Skeletal muscle satellite cell (primary cell): ENCODE results near the gene SESN1.
A peak's percentile ranks its signal among the peaks of the same experiment; 100 is the strongest.

ENCODE experiments used
- H3K27me3 ChIP-seq: 2 replicates; pipeline ENCODE4 v1.7.0; 2013; ENCODE audit warnings: low read length; ENCODE audit not compliant: control insufficient read depth, insufficient read depth
- H3K36me3 ChIP-seq: 2 replicates; pipeline ENCODE4 v1.7.0; 2013; ENCODE audit warnings: mild to moderate bottlenecking, control low read depth, low read length; ENCODE audit not compliant: insufficient read depth
- H3K4me1 ChIP-seq: 2 replicates; pipeline ENCODE4 v1.7.0; 2013; ENCODE audit warnings: low read length; ENCODE audit not compliant: control insufficient read depth, insufficient read depth
- H3K4me2 ChIP-seq: 2 replicates; pipeline ENCODE4 v1.7.0; 2013; ENCODE audit warnings: mild to moderate bottlenecking, low read length
- H3K4me3 ChIP-seq: 2 replicates; pipeline ENCODE4 v1.7.0; 2013; ENCODE audit warnings: low read length
- H3K9ac ChIP-seq: 2 replicates; pipeline ENCODE4 v1.7.0; 2013; ENCODE audit warnings: mild to moderate bottlenecking, low read depth, low read length, moderate library complexity
- H3K9me3 ChIP-seq: replicated peaks from 2 replicates; pipeline ENCODE4 v1.7.0; 2013; ENCODE audit warnings: mild to moderate bottlenecking, control low read depth, low read length

SESN1 gene

GRCh38 chr6:109024368-109024767 lies 70.3 kb downstream of the SESN1 start:
- Histone ChIP-seq H3K4me1 (peaks cover 23% of the 10 kb centered on the region), H3K4me2 (peak overlapping the region; percentile 54), H3K9me3 (no peaks in the 10 kb centered on the region), H3K36me3 (no peaks in the 10 kb centered on the region), H3K9ac (no peak overlapping the region), H3K27me3 (no peaks in the 10 kb centered on the region), H3K4me3 (no peak overlapping the region)

DNA sequence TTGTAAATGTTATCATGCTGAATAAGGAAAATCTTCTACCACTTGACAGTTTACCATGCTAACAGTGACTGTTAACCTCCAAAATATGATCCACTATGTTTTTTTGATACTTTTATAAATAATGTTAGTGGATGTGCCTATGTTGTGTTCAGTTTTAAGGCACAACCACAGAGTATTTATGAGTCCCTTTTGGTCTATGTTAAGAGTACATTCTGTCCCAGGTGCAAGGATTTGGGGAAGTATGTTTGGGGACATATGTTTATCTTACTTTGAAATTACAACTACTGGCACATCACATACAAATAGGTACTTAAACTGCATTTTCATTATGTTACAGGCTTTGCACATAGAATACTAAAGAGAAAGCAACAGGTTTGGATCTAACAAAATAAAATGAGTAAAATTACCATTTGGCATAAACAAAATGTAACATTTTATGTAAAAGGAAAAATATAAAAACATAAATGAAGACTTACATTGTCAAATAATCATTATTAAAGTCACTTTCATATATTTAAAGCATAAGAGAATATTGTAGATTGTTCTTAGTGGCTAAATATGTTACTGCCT lies 71.2 kb downstream of the SESN1 start:
- Histone ChIP-seq H3K4me1 (peaks cover 23% of the 10 kb centered on the region), H3K27me3 (no peaks in the 10 kb centered on the region), H3K9ac (no peak overlapping the region), H3K36me3 (no peaks in the 10 kb centered on the region), H3K4me2 (no peak overlapping the region), H3K9me3 (no peaks in the 10 kb centered on the region), H3K4me3 (no peak overlapping the region)

GRCh38 chr6:109021870-109022269 lies 72.8 kb downstream of the SESN1 start:
- H3K9me3 ChIP-seq, result no peaks in the 10 kb centered on the region
- H3K4me1 ChIP-seq, result peaks cover 23% of the 10 kb centered on the region
- H3K9ac ChIP-seq, result no peak overlapping the region
- no peaks in the 10 kb centered on the region for H3K27me3 ChIP-seq
- no peak overlapping the region for H3K4me3 ChIP-seq
- no peak overlapping the region for H3K4me2 ChIP-seq
- H3K36me3 ChIP-seq, result no peaks in the 10 kb centered on the region

DNA sequence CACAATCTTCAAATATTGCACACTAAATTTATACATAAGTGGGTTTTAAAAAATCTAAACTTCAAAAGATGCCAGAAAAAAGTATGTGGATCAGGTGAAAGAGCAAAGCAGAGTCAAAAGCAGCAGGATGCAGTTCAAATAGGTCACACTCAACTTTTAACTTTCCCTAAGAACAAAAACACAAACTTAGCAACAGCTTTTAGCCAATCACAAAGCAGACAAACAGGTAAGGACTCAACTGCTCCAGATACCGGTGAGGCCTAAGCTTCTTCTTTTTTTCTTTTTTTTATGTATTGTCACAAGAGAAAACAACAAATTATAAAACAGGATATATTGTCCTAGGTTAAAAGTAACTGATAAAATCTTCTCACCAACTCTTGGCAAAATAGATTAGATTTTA lies 74.7 kb downstream of the SESN1 start:
- Histone ChIP-seq H3K4me3 (no peak overlapping the region), H3K4me1 (peaks cover 21% of the 10 kb centered on the region), H3K27me3 (no peaks in the 10 kb centered on the region), H3K4me2 (no peak overlapping the region), H3K9me3 (no peaks in the 10 kb centered on the region), H3K36me3 (no peaks in the 10 kb centered on the region), H3K9ac (no peak overlapping the region)

- H3K36me3 ChIP-seq, result no peaks in the 10 kb centered on the region
- H3K4me3 ChIP-seq, result no peak overlapping the region
- no peak overlapping the region for H3K9ac ChIP-seq
- no peaks in the 10 kb centered on the region for H3K27me3 ChIP-seq
- H3K9me3 ChIP-seq, result no peaks in the 10 kb centered on the region
- peaks cover 2% of the 10 kb centered on the region for H3K4me1 ChIP-seq
- H3K4me2 ChIP-seq, result no peak overlapping the region
These were observed 79.5 kb downstream of the SESN1 start for GRCh38 chr6:109015176-109015575.

DNA sequence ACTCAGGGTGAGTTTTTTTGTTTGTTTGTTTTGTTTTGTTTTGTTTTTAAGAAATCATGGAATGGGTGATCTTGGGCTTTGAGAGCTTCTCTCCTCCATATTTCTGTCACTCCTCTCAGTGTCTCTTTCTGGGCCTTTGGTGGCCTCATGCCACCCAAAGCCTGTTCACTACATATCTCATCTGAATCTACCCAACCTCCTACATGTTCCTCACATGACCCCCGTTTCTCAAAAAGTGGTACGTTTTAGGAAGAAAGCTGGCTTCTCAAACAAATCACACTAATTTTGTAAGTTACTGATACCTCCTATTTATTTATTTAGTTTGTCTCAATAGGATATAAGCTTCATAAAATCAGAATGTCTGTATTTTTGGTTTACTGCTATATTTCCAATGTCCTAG lies 80.0 kb downstream of the SESN1 start:
- Histone ChIP-seq H3K27me3 (no peaks in the 10 kb centered on the region), H3K36me3 (no peaks in the 10 kb centered on the region), H3K9me3 (no peaks in the 10 kb centered on the region), H3K4me2 (no peak overlapping the region), H3K4me3 (no peak overlapping the region), H3K4me1 (peaks cover 7% of the 10 kb centered on the region), H3K9ac (no peak overlapping the region)

DNA sequence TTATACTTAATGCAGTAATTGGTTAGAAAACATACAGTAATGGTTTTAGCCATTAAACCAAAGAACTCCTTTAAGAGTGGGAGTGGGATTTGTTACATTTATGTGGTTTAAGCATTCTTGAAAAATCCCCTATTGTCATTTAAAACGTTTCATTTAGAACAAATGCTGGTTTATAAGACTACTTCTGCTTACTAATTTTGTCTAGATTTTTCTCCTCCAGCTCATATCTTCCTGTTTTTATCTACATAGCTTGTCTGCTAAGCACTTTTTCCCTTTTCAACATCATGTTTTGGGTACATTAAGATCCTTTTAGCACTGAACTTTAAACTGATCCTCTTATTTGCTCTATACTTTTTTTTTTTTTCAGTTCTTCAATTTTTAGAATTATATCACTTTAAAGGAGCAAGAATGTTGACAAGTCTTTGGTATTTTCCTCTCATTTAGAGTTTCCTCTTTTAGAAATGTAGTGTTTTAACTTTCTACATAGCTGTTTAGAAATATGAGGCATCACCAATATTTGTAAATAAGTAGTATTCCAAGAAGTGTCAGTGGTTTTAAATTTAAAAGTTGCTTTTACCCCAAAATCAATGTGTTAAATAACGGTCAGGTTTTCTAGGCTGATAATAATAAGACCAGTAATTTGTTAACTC lies 80.9 kb downstream of the SESN1 start:
- no peak overlapping the region for H3K9ac ChIP-seq

DNA sequence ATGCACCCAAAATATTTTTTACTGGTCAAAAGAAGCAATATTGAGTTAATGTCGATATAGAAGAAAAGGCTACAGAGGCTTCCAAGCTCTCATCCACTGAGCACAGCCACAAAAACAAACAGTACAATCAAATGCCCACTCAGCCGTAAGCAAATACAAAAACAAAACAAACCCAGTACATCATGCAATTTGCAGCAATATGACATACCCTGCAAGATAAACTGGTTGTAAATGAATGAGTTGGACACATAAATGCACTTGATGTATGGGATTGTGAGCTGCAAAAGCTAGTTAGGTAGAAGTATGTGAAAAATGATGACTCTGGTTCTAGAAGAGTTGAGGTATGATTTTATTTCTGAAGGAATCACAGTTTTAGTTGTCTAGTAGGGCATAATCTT lies 83.9 kb downstream of the SESN1 start:
- H3K27me3 ChIP-seq, result no peaks in the 10 kb centered on the region
- peaks cover 14% of the 10 kb centered on the region for H3K4me1 ChIP-seq
- no peak overlapping the region for H3K9ac ChIP-seq
- H3K36me3 ChIP-seq, result no peaks in the 10 kb centered on the region
- H3K4me2 ChIP-seq, result no peak overlapping the region
- H3K9me3 ChIP-seq, result no peaks in the 10 kb centered on the region
- no peak overlapping the region for H3K4me3 ChIP-seq

More for the DNA sequence above, 80.9 kb downstream of the SESN1 start:
- Histone ChIP-seq H3K4me3 (no peak overlapping the region), H3K4me2 (no peak overlapping the region), H3K4me1 (peaks cover 7% of the 10 kb centered on the region), H3K27me3 (no peaks in the 10 kb centered on the region), H3K9me3 (no peaks in the 10 kb centered on the region), H3K36me3 (no peaks in the 10 kb centered on the region)

DNA sequence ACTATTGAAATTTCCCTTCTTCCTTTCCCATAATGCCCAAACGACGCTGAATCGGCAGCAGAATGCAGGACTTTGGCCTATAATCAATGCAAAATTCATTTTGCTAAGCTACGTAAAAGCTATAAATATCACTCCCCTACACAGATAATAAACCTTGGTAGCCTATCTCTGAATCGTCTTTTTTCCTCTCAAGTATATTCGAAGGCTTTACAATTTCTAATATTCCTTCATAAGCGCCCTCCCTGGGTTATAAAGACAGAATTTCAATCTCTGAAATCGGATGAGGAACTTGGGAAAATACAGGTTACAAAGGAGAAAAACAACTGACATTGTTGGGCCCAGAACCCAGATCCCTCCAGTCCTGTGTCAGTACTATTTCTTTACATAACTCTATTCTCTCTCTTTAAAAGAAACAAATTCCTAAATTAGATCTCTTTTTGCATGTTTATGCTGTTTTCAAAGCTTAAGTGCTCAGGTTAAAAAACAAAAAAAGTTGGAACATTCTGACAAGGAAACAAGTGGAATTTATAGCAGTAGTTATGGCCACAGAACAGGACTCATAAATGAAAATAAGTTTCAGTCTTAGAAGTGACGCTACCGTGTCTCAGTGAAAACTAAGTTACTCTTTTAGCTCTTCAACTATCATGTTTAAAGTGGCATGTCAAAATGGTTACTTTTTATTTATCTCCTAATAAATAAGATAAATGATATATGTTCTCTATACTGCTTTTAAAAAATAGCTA lies 84.5 kb downstream of the SESN1 start:
- H3K4me3 ChIP-seq, result peak overlapping the region; percentile 90
- no peaks in the 10 kb centered on the region for H3K9me3 ChIP-seq
- peak overlapping the region; percentile 83 for H3K9ac ChIP-seq
- H3K36me3 ChIP-seq, result no peaks in the 10 kb centered on the region
- H3K4me1 ChIP-seq, result peaks cover 14% of the 10 kb centered on the region
- no peaks in the 10 kb centered on the region for H3K27me3 ChIP-seq
- peak overlapping the region; percentile 100 for H3K4me2 ChIP-seq

DNA sequence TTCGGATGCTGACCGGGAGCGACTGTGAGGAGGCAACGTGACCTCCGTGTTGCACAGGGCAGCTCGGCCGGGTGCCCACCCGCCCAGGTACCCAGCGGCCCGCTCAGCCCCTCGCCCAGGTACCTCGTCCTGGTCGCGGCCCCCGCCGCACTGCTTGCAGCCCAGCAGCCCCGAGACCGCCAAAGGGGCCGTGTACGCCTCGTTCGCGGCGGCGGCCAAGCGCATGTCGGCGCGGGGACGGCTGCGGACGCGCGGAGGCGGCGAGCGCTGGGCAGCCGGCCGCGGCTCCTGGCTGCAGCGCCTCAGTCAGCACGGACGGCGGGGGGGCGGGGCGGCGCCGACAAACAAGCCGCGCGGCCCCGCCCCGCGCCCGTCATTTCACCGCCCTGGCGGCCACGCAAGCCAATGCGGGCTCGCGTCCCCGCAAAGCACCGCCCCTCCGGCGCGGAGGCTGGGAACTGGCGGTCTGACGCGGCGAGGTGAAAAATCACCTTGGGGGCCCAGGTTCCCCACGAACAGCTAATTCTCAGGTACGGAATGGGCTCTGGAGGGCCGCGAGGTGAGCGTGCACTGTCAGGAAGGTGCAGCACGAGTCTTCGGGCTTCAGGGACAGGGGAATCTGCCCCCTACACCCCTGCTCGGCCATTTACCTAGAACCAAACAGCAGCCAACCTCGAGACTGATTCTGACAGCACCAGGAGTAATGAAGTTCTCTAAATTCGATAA lies 85.2 kb downstream of the SESN1 start:
- Histone ChIP-seq H3K9me3 (no peaks in the 10 kb centered on the region), H3K4me1 (peaks cover 14% of the 10 kb centered on the region), H3K4me2 (peak overlapping the region; percentile 100), H3K4me3 (peak overlapping the region; percentile 90), H3K36me3 (no peaks in the 10 kb centered on the region), H3K27me3 (no peaks in the 10 kb centered on the region), H3K9ac (peak overlapping the region; percentile 88)

DNA sequence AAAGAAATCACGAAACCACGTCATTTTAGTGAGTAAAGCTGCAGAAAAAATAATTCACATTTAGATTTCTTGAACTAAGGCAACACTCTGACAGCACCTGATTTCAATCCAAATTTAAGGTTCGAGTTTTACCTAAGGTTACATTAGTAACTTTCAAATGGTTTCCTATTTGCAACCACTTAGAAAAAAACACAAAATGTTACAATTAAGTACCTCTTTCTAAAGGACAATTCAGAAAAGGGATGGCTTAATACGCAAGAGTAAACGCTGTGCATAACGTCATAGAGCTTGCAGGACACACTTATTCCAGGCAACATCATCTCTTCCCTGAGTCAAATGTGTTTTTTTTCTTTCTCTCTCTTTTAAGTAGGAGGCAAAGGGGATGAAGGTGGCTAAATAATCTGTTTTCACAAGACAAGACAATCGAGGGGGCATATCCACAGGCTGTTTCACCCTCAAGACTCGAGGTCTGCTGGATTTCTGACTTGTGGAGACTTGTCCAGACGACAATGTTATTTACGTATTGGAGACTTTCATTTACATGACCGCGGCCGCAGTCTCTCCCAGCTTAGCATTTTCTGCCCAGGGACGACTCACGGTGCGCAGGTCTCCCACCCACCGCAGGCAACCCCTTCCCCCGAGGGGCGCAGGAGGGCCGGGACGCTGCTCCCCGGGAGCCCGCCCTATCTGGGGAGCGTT lies 86.0 kb downstream of the SESN1 start:
- H3K9ac ChIP-seq, result peak overlapping the region; percentile 88
- H3K36me3 ChIP-seq, result no peaks in the 10 kb centered on the region
- peak overlapping the region; percentile 100 for H3K4me2 ChIP-seq
- H3K4me1 ChIP-seq, result peaks cover 14% of the 10 kb centered on the region
- peak overlapping the region; percentile 90 for H3K4me3 ChIP-seq
- H3K27me3 ChIP-seq, result no peaks in the 10 kb centered on the region
- no peaks in the 10 kb centered on the region for H3K9me3 ChIP-seq
